ENCODE data around the gene TCL1A.

DNA sequence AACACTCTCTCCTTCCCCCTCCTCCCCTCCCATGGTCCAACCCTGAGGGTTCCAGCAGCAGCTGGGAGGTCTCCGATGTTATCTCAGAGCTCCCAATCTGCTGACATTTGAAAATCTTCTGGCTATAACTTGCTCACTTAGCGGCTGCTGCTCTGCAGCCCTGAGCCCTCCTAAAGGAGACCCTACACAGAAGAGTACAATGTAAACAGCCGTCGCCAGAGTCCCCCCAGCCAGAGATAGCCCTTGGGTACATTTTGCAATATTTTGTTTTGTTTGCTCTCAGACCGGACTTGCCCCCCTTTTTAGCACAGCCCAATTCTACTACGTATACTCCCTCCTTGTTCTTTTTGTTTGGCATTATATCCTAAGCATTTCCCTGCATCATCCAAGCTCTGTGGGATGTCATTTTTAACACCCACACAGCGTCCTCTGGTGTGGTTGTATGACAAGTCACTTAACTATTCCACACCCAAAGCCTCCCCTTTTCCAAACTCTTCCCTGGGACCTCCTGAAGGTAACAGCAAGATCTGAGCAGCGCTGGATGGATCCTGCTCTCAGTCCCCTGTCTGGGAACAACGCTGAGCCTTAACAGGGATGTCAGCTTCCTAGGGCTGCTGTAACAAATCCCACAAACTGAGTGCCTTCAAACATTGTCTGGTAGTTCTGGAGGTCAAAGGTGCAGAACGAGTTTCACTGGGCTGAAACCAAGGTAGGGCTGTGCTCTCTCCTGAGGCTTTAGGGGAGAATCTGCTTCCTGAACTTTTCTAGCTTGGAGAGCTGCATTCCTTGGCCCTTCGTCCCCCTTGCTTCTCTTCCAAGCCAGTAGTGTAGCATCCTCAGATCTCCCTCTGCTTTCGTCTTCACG lies 53.0 kb downstream of the TCL1A start:
- TF ChIP-seq, protein P1, sequence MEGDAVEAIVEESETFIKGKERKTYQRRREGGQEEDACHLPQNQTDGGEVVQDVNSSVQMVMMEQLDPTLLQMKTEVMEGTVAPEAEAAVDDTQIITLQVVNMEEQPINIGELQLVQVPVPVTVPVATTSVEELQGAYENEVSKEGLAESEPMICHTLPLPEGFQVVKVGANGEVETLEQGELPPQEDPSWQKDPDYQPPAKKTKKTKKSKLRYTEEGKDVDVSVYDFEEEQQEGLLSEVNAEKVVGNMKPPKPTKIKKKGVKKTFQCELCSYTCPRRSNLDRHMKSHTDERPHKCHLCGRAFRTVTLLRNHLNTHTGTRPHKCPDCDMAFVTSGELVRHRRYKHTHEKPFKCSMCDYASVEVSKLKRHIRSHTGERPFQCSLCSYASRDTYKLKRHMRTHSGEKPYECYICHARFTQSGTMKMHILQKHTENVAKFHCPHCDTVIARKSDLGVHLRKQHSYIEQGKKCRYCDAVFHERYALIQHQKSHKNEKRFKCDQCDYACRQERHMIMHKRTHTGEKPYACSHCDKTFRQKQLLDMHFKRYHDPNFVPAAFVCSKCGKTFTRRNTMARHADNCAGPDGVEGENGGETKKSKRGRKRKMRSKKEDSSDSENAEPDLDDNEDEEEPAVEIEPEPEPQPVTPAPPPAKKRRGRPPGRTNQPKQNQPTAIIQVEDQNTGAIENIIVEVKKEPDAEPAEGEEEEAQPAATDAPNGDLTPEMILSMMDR (IDR thresholded peaks at IDR 0.05): no peak
- TF ChIP-seq EP300 (IDR thresholded peaks at IDR 0.05) (no peak), POLR2A (IDR thresholded peaks at IDR 0.05) (no peak)

Data from sigmoid colon (tissue), 4 donors.